HepG2 (cell line): ENCODE results near the gene RIPPLY1. TPM values are rescaled to one million over a fixed set of nuclear protein-coding genes. Genes with fewer than 3 reads are reported as not detected.

Source experiments
- ATAC-seq: fragments of 200-7000 bp; cut with Tn5 transposase; 3 replicates; pipeline ENCODE4 v1.9.1; 2020; ENCODE audit warnings: mild to moderate bottlenecking, moderate library complexity
- BruUV-seq: library from RNA; stranded (reverse); fragments of 400-500 nt; replicated peaks from 2 replicates; lab custom pipeline; 2021; lab: Mats Ljungman, UMichigan
- CTCF ChIA-PET: fragments of 300-600 bp; formaldehyde crosslinking; extraction: SDS; loops from one replicate; lab custom pipeline; 2021; ENCODE audit warnings: low total read pairs, inconsistent platforms, low intra/inter-chr PET ratio; lab: Yijun Ruan, JAX
- POLR2A ChIA-PET: fragments of 350-600 bp; sonication (Branson Sonifier 250); formaldehyde crosslinking; loops from one replicate; lab custom pipeline; 2020; ENCODE audit warnings: antibody characterized with exemption, inconsistent platforms; lab: Yijun Ruan, JAX
- DNase-seq: peaks from one replicate; pipeline ENCODE4 v3.0.0-alpha.2; 2015; ENCODE audit warnings: low spot score
- FAIRE-seq: peaks from 3 replicates; lab custom pipeline; 2011; peaks lifted over from hg19 to GRCh38; lab: Jason Lieb, UNC
- H2AFZ ChIP-seq: one replicate; pipeline ENCODE4 v1.6.1; 2011; ENCODE audit warnings: low read length, inconsistent platforms
- H3K27ac ChIP-seq: fragments of 300-600 bp; 3 replicates; pipeline ENCODE4 v1.8.0; 2011; ENCODE audit warnings: mixed run types, mild to moderate bottlenecking, mixed read lengths, low read length, inconsistent platforms; ENCODE audit not compliant: insufficient read depth; ENCODE audit errors: extremely low read length
- H3K27me3 ChIP-seq, 2 experiments: fragments of 200-600 bp in 1 of 2; 2 replicates in 1 of 2; 3 replicates in 1 of 2; pipeline versions ENCODE4 v1.6.0 to v1.8.0; 2011; ENCODE audit warnings: low read length in 2 of 2, mild to moderate bottlenecking in 2 of 2, moderate library complexity in 2 of 2, inconsistent platforms in 1 of 2; ENCODE audit not compliant: insufficient read depth in 2 of 2, control insufficient read depth in 1 of 2
- H3K36me3 ChIP-seq, 2 experiments: fragments of 200-600 bp in 1 of 2; replicated peaks in 1 of 2; 2 replicates in 1 of 2; 3 replicates in 1 of 2; pipeline versions ENCODE4 v1.5.1 to v1.8.0; 2011; ENCODE audit warnings: low read length in 2 of 2, inconsistent platforms in 1 of 2; ENCODE audit not compliant: insufficient read depth in 2 of 2, control insufficient read depth in 1 of 2
- H3K4me1 ChIP-seq: 2 replicates; pipeline ENCODE4 v1.5.1; 2012; ENCODE audit warnings: low read length, inconsistent platforms; ENCODE audit not compliant: insufficient read depth
- H3K4me2 ChIP-seq: 2 replicates; pipeline ENCODE4 v1.6.0; 2011; ENCODE audit warnings: low read depth, low read length, inconsistent platforms
- H3K4me3 ChIP-seq, 3 experiments: fragments of 200-600 bp in 1 of 3; sonication (generic), shearing (Covaris generic) in 1 of 3; replicated peaks in 1 of 3; 2 replicates each; pipeline ENCODE4 v1.5.1; 2011 to 2016; ENCODE audit warnings: low read length in 3 of 3, inconsistent platforms in 2 of 3, low read depth in 2 of 3, mild to moderate bottlenecking in 2 of 3, control low read depth in 1 of 3, mixed read lengths in 1 of 3; ENCODE audit not compliant: insufficient read depth in 1 of 3
- H3K79me2 ChIP-seq: one replicate; pipeline ENCODE4 v1.6.1; 2011; ENCODE audit warnings: low read length, inconsistent platforms; ENCODE audit not compliant: insufficient read depth
- H3K9ac ChIP-seq: 2 replicates; pipeline ENCODE4 v1.6.0; 2011; ENCODE audit warnings: mild to moderate bottlenecking, low read depth, low read length, inconsistent platforms; ENCODE audit not compliant: insufficient read depth
- H3K9me3 ChIP-seq: 2 replicates; pipeline ENCODE4 v1.5.1; 2012; ENCODE audit warnings: mild to moderate bottlenecking, low read length
- H4K20me1 ChIP-seq: 2 replicates; pipeline ENCODE4 v1.6.0; 2011; ENCODE audit warnings: inconsistent platforms, mild to moderate bottlenecking, low read length, moderate library complexity; ENCODE audit not compliant: insufficient read depth
- ARNTL ChIP-seq: sonication (generic); formaldehyde crosslinking; IDR thresholded peaks from 2 replicates; pipeline ENCODE4 v1.4.0; 2020; ENCODE audit warnings: mild to moderate bottlenecking, missing genetic modification reagents
- MTA3 ChIP-seq: sonication (generic); formaldehyde crosslinking; IDR thresholded peaks from 2 replicates; pipeline ENCODE4 v1.4.0; 2020; ENCODE audit warnings: missing genetic modification reagents
- NR1H2 ChIP-seq: sonication (generic); formaldehyde crosslinking; IDR thresholded peaks from 2 replicates; pipeline ENCODE4 v1.8.1; 2022; ENCODE audit warnings: low read depth, missing genetic modification reagents, borderline replicate concordance
- PHF20 ChIP-seq: sonication (generic); formaldehyde crosslinking; IDR thresholded peaks from 2 replicates; pipeline ENCODE4 v1.5.0; 2020; ENCODE audit warnings: mild to moderate bottlenecking, missing genetic modification reagents
- SP4 ChIP-seq: sonication (generic); formaldehyde crosslinking; IDR thresholded peaks from 2 replicates; pipeline ENCODE4 v1.8.1; 2023; ENCODE audit warnings: mild to moderate bottlenecking, missing genetic modification reagents
- YEATS4 ChIP-seq: sonication (generic); formaldehyde crosslinking; IDR thresholded peaks from 2 replicates; pipeline ENCODE4 v1.4.0; 2020; ENCODE audit warnings: missing genetic modification reagents, borderline replicate concordance
- ZFP41 ChIP-seq: sonication (generic); formaldehyde crosslinking; IDR thresholded peaks from 2 replicates; pipeline ENCODE4 v1.4.0; 2020; ENCODE audit warnings: mild to moderate bottlenecking, missing genetic modification reagents, borderline replicate concordance
- ZNF143 ChIP-seq: sonication (generic); formaldehyde crosslinking; IDR thresholded peaks from 2 replicates; pipeline ENCODE4 v1.4.0; 2020; ENCODE audit warnings: missing genetic modification reagents
- ZNF282 ChIP-seq: fragments of 450-650 bp; IDR thresholded peaks from 2 replicates; pipeline ENCODE4 v1.6.1; 2018; ENCODE audit not compliant: partially characterized antibody
- ZNF382 ChIP-seq: sonication (generic); formaldehyde crosslinking; IDR thresholded peaks from 2 replicates; pipeline ENCODE4 v1.5.0; 2020; ENCODE audit warnings: missing genetic modification reagents, mild to moderate bottlenecking, borderline replicate concordance
- ZNF644 ChIP-seq: IDR thresholded peaks from 2 replicates; pipeline ENCODE4 v1.6.1; 2016; ENCODE audit warnings: low read depth
- ZNF772 ChIP-seq: sonication (generic); formaldehyde crosslinking; IDR thresholded peaks from 2 replicates; pipeline ENCODE4 v1.5.0; 2020; ENCODE audit warnings: mild to moderate bottlenecking, missing genetic modification reagents
- WGBS: methylation state at CpG from one replicate; pipeline ENCODE4 v1.1.6; 2017; ENCODE audit warnings: low lambda C conversion rate; 5-methylcytosine and 5-hydroxymethylcytosine counted together
- in situ Hi-C: cut with HindIII; loops from 2 replicates; pipeline ENCODE4 v1.10.0; 2017; ENCODE audit warnings: low pct_unique_long_range_greater_than_20kb; ENCODE audit not compliant: extremely low pct_ligation_motif_present
- intact Hi-C: fragments of 100-400 bp; cut with micrococcal nuclease; formaldehyde crosslinking; loops from one replicate; pipeline ENCODE4 v1.10.0; 2022; ENCODE audit not compliant: unreplicated experiment
- polyA plus RNA-seq, 8 experiments: library from polyadenylated mRNA; depleted of rRNA in 3 of 8; stranded (reverse) in 7 of 8; unstranded in 1 of 8; fragments of >200 nt; fragmentation: Illumina TruSeq in 4 of 8; extraction: Trizol in 4 of 8; gene quantifications; 2 replicates each; pipeline versions ENCODE4 v1.2.1 to v1.2.3, GENCODE V29; 2011 to 2016; ENCODE audit warnings: low read depth in 4 of 8, missing spikeins in 1 of 8, mixed read lengths in 1 of 8; ENCODE audit not compliant: insufficient read depth in 1 of 8
- total RNA-seq, 5 experiments: library from RNA; depleted of rRNA; stranded (reverse); fragments of >200 nt; fragmentation: Illumina TruSeq; extraction: Trizol; gene quantifications; 2 replicates each; pipeline ENCODE4 v1.2.3, GENCODE V29; 2016; ENCODE audit warnings: low read depth in 1 of 5
- TF ChIP-seq, protein P1 (sequence below): sonication (generic); formaldehyde crosslinking; IDR thresholded peaks from 2 replicates; pipeline ENCODE4 v1.4.0; 2020; ENCODE audit warnings: missing genetic modification reagents
- TF ChIP-seq, protein P2 (sequence below): sonication (generic); formaldehyde crosslinking; IDR thresholded peaks from 2 replicates; pipeline ENCODE4 v1.8.1; 2023; ENCODE audit warnings: mild to moderate bottlenecking, inconsistent platforms, moderate library complexity, missing genetic modification reagents, borderline replicate concordance
- TF ChIP-seq, protein P3 (sequence below): sonication (generic); formaldehyde crosslinking; IDR thresholded peaks from 2 replicates; pipeline ENCODE4 v1.5.0; 2020; ENCODE audit warnings: mild to moderate bottlenecking, missing genetic modification reagents
- TF ChIP-seq, protein P4 (sequence below): IDR thresholded peaks from 2 replicates; pipeline ENCODE4 v1.6.1; 2016; ENCODE audit warnings: low read depth, missing genetic modification reagents, missing compliant biosample characterization

The RIPPLY1 gene
- total and polyA plus RNA-seq, 2 of the 13 experiments (the other 11 are each of a cell fraction or from before 2014, with no cell fraction given) = 0.41 to 0.49 TPM

DNA sequence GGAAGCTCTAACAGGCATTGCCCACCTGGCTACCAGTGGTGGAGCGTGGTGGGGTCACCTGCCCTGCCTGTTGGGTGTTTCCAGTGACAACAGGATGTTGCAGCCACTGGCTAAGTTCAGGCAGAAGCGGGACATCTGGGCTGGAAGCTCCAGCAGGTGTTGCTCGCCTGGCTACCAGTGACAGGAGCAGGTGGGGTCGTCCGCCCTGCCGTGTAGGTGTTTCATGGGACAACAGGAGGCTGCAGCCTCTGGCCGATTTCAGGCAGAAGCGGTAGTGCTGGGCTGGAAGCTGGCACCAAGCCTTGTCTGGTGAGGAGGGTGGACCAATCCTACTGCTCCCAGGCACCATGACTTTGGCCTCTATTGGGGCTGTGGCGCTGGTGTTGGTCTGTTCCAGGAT, 39.4 kb downstream of the RIPPLY1 start:
- no peak overlapping the region for H3K27ac ChIP-seq
- intact Hi-C loops = no loop called here
- CTCF ChIA-PET = no interaction called here
- WGBS = 100% methylated on average over 2 of the region's 9 CpGs
- no peak overlapping the region for H2AFZ ChIP-seq
- H3K4me2 ChIP-seq = no peak overlapping the region
- no peaks in the 10 kb centered on the region for H3K9me3 ChIP-seq
- no peak overlapping the region for H3K9ac ChIP-seq
- no peaks in the 10 kb centered on the region for H3K36me3 ChIP-seq
- H3K27me3 ChIP-seq = no peaks in the 10 kb centered on the region
- DNase-seq (no peak), FAIRE-seq (no peak), ATAC-seq (no peak)
- no peaks in the 10 kb centered on the region for H4K20me1 ChIP-seq
- no TSS peak for BruUV-seq
- H3K4me3 ChIP-seq = no peak overlapping the region
- no peaks in the 10 kb centered on the region for H3K79me2 ChIP-seq
- in situ Hi-C loops = no loop called here
- no peaks in the 10 kb centered on the region for H3K4me1 ChIP-seq
- POLR2A ChIA-PET = no interaction called here
- TF ChIP-seq ZNF282 (no peak), ZNF143 (CRISPR knock-in tag) (no peak), SP4 (CRISPR knock-in tag) (no peak), PHF20 (CRISPR knock-in tag) (no peak), ZNF644 (CRISPR knock-in tag) (no peak), MTA3 (CRISPR knock-in tag) (no peak), YEATS4 (CRISPR knock-in tag) (no peak), NR1H2 (CRISPR knock-in tag) (no peak), ZNF772 (no peak), ZFP41 (no peak), ZNF382 (CRISPR knock-in tag) (no peak), ARNTL (CRISPR knock-in tag) (no peak)
- TF ChIP-seq, protein P1, sequence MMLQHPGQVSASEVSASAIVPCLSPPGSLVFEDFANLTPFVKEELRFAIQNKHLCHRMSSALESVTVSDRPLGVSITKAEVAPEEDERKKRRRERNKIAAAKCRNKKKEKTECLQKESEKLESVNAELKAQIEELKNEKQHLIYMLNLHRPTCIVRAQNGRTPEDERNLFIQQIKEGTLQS (CRISPR knock-in tag) = no peak
- TF ChIP-seq, protein P2, sequence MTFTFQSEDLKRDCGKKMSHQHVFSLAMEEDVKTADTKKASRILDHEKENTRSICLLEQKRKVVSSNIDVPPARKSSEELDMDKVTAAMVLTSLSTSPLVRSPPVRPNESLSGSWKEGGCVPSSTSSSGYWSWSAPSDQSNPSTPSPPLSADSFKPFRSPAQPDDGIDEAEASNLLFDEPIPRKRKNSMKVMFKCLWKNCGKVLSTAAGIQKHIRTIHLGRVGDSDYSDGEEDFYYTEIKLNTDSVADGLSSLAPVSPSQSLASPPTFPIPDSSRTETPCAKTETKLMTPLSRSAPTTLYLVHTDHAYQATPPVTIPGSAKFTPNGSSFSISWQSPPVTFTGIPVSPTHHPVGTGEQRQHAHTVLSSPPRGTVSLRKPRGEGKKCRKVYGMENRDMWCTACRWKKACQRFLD = no peak
- TF ChIP-seq, protein P3, sequence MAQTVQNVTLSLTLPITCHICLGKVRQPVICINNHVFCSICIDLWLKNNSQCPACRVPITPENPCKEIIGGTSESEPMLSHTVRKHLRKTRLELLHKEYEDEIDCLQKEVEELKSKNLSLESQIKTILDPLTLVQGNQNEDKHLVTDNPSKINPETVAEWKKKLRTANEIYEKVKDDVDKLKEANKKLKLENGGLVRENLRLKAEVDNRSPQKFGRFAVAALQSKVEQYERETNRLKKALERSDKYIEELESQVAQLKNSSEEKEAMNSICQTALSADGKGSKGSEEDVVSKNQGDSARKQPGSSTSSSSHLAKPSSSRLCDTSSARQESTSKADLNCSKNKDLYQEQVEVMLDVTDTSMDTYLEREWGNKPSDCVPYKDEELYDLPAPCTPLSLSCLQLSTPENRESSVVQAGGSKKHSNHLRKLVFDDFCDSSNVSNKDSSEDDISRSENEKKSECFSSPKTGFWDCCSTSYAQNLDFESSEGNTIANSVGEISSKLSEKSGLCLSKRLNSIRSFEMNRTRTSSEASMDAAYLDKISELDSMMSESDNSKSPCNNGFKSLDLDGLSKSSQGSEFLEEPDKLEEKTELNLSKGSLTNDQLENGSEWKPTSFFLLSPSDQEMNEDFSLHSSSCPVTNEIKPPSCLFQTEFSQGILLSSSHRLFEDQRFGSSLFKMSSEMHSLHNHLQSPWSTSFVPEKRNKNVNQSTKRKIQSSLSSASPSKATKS (CRISPR knock-in tag) = no peak
- TF ChIP-seq, protein P4, sequence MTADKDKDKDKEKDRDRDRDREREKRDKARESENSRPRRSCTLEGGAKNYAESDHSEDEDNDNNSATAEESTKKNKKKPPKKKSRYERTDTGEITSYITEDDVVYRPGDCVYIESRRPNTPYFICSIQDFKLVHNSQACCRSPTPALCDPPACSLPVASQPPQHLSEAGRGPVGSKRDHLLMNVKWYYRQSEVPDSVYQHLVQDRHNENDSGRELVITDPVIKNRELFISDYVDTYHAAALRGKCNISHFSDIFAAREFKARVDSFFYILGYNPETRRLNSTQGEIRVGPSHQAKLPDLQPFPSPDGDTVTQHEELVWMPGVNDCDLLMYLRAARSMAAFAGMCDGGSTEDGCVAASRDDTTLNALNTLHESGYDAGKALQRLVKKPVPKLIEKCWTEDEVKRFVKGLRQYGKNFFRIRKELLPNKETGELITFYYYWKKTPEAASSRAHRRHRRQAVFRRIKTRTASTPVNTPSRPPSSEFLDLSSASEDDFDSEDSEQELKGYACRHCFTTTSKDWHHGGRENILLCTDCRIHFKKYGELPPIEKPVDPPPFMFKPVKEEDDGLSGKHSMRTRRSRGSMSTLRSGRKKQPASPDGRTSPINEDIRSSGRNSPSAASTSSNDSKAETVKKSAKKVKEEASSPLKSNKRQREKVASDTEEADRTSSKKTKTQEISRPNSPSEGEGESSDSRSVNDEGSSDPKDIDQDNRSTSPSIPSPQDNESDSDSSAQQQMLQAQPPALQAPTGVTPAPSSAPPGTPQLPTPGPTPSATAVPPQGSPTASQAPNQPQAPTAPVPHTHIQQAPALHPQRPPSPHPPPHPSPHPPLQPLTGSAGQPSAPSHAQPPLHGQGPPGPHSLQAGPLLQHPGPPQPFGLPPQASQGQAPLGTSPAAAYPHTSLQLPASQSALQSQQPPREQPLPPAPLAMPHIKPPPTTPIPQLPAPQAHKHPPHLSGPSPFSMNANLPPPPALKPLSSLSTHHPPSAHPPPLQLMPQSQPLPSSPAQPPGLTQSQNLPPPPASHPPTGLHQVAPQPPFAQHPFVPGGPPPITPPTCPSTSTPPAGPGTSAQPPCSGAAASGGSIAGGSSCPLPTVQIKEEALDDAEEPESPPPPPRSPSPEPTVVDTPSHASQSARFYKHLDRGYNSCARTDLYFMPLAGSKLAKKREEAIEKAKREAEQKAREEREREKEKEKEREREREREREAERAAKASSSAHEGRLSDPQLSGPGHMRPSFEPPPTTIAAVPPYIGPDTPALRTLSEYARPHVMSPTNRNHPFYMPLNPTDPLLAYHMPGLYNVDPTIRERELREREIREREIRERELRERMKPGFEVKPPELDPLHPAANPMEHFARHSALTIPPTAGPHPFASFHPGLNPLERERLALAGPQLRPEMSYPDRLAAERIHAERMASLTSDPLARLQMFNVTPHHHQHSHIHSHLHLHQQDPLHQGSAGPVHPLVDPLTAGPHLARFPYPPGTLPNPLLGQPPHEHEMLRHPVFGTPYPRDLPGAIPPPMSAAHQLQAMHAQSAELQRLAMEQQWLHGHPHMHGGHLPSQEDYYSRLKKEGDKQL (CRISPR knock-in tag) = no peak
